Inflammatory macrophage treated with lipopolysaccharide for 1 hour (primary cell): ENCODE results near the gene ZNF136.

Experiments used
- DNase-seq, 2 donors: peaks; one replicate each; pipeline ENCODE4 v3.0.0-alpha.2; 2020 to 2022

ZNF136 gene

DNA sequence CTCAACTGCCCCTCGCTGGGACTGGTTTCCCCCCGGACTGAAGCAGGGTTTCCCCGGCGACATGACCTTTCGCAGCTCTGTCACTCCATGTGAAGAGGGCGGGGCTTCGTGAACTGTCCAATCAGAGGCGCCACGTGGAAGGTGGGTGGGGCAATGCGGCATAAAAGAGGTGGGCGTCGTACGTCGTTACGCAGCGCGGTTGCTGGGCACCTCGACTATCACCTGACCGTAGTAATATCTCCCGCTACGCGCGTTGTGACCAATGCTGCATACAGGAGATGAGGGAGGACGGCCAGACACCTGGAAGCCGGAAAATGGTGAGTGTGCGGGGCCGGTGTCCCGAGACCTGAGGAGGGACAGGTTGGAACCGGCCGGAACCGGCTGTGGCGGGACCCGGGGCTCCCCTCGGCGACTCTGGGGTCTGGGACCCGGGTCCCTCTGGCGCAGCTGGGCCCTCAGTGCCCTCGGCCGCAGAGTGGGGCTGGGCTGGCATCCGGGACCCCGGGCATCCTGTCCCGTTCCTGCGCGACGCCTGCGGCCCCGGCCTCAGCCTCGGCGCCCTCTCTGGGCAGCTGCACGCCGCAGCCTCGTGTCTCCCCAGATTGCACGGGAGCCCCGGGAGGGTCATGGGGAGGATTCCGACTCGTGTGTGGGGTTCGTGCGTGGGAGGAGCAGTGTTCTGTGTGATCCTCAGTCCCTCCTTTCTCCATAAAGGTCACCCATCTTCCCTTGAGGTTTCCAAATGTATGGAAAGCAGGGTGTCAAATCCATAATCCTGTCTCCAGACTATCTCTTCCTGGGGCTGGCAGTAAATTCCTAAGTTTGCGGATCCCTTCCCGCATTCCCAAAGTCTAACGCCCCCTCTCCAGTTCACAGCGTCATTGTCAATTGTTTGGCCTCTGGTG, 32.2 kb downstream of the ZNF136 start:
- DNase-seq, result no peak

DNA sequence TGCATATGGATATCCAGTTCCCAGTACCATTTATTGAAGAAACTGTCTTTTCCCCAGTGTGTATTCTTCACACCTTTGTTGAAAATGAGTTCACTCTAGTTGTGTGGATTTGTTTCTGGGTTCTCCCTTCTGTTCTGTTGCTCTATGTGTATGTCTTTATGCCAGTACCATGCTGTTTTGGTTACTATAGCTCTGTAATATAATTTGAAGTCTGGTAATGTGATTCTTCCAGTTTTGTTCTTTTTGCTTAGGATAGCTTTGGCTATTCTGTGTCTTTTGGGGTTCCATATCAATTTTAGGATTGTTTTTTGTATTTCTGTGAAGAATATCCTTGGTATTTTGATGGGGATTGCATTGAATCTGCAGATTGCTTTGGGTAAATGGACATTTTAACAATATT, 35.2 kb downstream of the ZNF136 start:
- DNase-seq, result no peak

DNA sequence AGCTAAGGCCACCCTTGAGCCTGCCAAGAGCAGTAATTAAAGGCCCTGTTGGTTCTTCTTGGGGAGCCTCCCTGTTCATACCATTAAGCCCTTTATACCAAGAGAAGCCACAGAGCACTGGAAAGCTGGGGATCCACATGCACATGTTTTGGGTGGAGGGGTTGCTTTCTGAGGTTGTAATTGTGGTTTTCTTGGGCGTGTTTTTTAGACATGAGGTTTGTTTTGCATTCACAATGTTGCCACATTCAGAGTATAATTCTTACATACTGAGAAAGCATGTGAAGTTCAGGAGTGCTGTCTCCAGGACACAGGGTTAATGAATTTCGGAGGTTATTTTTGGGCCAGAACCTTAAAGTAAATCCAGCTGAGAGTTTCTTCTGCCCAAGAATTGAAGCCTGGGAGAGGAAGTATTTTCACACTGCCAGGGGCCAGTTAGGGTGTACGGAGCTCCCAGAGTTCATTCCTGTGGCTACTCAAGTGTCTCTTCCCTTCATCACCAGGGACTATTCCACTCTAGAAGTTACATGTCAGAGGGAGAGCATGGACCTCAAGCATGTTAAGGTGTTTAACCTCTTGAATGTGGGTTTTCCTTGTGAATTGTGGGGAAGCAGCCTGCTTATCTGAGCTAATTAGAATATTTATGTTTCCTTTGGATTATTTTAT, 37.0 kb downstream of the ZNF136 start:
- DNase-seq, result no peak

DNA sequence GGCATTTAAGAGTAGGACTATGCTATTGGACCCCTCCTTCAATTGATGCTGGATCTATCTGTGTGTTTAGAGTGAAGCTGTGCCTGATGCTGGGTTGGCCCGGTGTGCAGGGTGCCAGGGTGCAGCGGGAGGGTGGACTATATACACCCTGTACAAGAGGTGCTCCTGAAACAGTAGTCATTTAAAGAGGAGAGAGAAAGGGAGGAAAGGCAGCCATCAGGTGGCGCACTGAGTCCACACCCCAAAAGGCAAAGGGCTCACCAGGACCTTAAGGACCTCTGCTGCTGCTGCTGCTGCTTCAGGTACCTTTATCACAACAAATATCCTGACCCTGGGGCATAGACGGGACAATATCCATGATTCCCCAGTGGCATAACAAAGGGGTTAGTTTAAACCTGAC, 39.4 kb downstream of the ZNF136 start:
- peak in 1 of 2 donors; percentile 7 for DNase-seq

DNA sequence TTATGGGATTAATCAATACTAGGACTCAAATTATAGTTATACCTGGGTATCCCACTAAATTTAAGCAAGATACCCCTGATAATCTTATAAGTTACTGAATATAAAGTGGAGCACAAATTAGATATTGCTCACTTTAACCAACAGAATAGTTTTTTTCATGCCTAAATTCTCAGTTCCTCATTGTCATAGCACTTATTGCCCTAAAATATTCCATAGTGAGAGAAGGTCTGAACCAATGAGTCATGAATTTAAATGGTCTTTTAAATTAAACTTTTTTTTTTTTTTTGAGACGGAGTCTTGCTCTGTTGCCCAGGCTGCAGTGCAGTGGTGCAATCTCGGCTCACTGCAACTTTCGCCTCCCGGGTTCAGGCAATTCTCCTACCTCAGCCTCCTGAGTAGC, 42.4 kb downstream of the ZNF136 start:
- DNase-seq, result no peak

DNA sequence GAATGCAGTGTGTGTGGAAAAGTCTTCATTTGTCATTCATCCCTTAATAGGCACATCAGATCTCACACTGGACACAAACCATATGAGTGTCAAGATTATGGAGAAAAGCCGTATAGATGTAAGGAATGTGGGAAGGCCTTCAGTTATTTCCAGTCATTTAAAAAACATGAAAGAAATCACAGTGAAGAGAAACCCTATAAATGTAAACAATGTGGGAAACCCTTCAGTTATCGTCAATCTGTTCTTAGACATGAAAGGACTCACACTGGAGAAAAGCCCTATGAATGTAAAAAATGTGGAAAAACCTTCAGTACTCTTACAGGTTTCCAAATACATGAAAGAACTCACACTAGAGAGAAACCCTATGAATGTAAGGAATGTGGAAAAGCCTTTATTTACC, 45.3 kb downstream of the ZNF136 start:
- DNase-seq, result no peak

DNA sequence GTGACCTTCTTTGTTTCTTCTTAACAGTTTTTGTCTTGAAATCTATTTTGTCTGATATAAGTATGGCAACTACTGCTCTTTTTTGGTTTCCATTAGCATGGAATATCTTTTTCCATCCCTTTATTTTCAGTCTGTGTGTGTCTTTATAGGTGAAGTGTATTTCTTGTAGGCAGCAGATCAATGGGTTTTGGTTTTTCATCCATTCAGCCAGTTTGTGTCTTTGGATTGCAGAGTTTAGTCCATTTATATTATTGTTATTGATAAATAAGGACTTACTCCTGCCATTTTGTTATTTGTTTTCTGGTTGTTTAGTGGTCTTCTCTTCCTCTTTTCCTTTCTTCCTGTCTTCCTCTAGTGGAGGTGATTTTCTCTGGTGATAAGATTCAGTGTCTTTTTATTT, 54.4 kb downstream of the ZNF136 start:
- DNase-seq, result no peak

DNA sequence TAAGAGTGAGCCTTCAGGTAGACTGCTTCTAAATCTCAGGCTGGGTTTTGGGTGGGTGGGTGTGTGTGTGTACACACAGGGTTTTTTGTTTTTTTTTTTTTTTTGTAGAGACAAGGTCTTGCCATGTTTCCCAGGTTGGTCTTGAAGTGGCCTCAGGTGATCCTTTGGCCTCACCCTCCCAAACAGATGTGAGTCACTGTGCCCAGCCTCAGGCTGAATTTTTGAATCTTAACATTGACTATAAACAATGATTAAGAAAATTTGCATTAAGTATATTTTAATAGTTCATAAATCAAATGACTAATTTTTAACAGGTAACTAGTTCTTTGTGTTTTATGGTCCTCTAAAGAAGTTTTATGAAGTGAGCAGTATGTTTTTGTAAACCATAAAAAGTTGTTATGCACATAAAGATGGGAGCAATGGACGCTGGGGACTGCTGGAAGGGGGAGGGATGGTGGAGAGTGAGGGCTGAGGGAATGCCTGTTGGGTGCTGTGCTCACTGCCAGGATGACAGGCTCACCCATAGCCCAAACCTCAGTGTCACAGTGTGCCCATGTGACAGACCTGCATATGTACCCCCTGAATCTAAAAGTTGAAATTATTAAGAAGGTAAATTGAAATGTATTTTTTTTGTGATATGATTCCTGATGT, 60.2 kb downstream of the ZNF136 start:
- no peak for DNase-seq

DNA sequence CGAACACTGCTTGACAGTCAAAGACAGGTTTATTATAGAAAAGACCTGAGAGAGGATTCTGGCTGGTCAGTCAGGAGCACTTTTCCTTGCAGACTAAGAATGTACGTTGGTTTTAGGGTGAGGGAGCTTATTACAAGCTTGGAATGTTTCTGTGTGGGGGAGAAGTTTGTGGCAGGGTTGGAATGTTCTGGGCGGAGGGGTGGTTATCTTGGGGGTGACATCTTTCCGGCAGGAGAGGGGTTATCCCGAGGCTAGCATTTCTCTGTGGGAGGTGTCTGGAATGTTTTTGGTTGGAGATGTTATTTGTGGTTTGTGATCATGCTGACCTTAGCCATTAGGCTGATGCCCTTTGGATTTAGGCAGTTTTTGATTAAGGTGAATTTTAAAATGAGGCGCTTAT, 61.8 kb downstream of the ZNF136 start:
- no peak for DNase-seq

DNA sequence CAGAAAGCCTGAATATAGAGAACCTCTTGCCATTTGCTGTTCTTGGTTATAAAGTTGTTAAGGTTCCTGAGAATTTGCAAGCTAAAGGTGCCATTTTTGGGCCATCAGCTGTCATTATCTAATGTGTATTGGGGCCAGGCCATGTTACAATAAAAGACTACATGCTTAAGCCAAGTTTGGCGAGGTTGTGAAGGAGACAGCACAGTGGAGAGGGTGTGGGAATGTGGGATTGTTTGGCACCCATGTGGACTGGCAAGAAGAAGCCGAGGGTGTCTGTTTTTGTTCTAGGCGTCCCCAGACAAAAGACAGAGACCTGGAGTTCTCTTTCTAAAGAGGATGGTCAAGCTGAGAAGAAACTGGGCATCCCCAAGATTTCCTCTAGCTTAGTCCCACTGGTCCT, 67.1 kb downstream of the ZNF136 start:
- no peak for DNase-seq

DNA sequence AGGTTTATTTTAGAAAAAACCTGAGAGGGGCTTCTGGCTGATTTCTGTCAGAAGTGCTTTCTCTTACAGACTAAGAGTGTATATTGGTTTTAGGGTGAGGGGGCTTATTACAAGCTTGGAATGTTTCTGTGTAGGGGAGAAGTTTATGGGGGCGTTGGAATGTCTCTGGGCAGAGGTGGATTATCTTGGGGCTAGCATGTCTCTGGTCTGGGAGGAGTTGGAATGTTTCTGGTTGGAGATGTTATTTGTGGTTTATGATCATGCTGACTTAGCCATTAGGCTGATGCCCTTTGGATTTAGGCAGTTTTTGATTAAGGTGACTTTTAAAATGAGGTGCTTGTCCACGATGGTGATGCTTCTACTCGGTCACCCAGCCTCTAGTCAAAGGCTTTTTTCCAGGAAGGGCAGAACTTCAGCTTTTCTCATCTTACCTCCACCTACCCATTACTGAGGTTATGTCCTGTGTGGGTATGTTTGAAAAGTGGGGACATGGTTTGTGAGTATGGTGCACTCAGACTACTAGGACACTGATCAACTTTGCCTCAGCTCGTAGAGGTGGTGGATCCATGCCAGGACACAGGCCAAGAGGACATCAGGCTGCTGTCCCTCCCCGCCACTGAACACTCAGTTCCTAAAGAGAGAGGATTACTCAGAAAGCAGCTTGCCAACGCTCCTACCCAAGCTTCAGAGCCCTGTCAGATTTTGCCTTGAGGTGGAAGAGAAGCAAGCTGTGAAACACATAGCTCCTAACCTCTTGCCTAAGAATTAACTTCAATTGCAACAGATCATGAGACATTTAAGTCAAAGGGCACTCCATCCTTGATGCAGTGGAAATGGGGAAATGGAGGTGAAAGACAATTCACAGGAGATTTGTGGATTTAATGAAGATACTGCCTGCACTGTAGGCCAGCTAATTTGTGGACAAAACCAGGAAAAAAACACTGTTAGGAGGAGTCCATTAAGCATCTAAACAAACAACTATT, 68.1 kb downstream of the ZNF136 start:
- DNase-seq, result peak in 1 of 2 donors; percentile 13

DNA sequence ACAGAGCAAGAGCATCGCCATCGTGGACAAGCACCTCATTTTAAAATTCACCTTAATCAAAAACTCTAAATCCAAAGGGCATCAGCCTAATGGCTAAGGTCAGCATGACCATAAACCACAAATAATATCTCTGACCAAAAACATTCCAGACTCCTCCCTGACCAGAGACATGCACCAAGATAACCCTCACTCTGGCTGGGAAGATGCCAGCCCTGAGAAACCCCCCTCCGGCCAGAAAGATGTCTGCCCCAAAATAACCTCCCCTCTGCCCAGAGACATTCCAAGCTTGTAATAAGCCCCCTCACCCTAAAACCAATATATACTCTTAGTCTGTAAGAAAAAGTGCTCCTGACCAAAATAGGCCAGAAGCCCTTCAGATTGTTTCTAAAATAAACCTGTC, 70.1 kb downstream of the ZNF136 start:
- no peak for DNase-seq

DNA sequence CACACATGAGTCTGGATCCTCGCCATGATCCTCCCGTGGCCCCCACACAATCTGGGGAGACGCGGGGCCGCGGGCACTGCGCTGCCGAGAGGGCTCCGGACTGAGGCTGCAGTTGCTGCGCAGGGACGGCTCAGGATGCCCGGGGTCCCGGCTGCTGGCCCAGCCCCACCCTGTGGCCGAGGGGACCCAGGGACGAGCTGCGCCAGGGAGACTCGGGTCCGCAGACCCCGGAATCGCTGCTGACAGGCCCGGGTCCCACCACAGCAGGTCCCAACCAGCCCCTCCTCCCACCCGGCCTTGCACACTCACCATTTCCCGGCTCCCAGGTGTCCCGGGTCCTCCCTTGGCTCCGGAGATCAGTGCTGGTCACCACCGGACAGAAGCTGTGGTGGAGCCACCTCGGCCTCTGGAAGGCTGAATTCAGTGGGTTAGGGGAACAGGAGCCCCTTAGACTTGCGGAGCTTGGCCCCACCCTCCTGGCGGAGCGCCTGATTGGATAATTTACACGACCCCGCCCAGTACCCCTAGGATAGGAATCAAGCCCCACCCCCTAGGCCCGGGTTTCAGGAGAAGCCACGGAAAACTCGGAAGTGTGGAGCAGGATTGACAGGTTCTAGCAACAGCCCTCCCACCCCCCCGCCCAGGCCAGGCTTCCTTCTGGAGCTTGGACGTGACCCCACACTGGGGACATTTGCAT, 74.4 kb downstream of the ZNF136 start:
- DNase-seq, result no peak
